ENCODE measurements around the gene NGEF.
A peak's percentile ranks its signal among the peaks of the same experiment; 100 is the strongest.

NGEF gene

DNA sequence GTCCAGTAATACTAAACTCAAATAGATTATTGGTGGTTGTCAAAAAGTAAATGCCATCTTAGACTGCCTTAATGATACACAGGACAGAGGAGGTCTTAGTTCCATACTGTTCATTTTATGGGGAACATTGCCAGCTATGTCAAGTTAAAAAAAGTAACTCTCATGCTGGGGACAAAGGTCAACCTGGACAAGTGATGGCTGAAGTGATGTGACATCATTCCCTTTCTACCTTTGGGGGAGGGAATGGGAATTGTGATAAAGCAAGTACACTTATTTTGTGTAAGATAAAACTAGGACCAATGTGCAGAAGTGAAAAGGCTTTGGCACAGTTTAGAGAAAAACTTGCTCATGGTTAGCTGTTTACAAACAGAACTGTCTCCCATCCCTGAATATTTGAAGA is 167.0 kb downstream of the NGEF start:
- DNase-seq = no peak

- peak in 14 of 56 donors; percentile 8 to 67 (median 31) for DNase-seq
Observed at GRCh38 chr2:232843834-232844233, 169.2 kb downstream of the NGEF start.

GRCh38 chr2:232842689-232843088 is 170.4 kb downstream of the NGEF start:
- peak in 5 of 56 donors; percentile 4 to 15 (median 8) for DNase-seq

- DNase-seq = peak in 13 of 56 donors; percentile 3 to 49 (median 18)
Observed at GRCh38 chr2:232839411-232840079, 173.5 kb downstream of the NGEF start.

DNA sequence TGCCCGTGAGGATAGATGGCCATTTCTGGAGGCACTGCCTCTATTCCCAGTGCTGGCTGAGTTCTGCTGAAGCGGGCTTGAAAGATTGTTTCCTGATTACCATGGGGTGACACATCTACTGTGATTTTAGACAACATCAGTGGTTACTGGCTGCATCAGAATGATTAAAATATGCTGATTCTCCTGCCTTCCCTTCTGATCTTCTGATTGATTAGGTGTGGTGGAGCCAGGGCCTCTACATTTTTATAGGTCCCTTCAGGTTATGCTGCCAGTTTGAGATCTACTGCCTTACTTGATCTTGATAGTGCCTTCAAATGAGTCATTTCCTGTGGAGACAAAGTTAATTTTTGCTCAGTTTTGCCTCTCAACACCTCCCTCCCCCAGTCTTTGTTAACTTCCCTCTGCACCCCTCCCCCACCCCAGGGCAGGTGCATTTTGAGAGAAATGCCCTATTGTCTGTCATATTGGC is 174.6 kb downstream of the NGEF start:
- DNase-seq = no peak

GRCh38 chr2:232836934-232837333 is 176.1 kb downstream of the NGEF start:
- no peak for DNase-seq

DNA sequence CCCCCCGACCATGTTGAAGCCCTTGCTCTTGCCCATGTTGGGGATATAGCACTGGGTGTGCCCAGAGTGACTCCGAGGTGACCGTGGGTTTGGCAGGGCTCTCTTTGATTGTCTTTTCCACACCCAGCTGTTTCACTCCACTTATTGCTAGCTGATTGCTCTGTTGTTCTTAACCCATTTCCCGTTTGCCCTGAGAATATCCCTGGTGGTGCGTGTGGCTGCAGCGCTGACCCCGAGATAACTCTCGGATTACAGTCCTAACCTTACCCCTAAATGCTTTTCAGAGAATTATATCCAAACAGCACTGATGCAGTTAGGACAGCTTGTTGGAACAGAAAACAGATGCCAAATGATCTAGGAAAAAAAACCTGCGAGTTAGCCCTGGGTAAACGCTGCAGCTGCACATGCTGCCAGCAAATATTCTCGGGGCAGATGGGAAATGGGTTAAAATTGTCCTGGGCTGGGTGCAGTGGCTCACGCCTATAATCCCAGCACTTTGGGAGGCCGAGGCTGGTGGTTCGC is 177.3 kb downstream of the NGEF start:
- DNase-seq = no peak

GRCh38 chr2:232833830-232834229 is 179.2 kb downstream of the NGEF start:
- peak in 1 of 56 donors; percentile 4 for DNase-seq

- no peak for DNase-seq
Observed at GRCh38 chr2:232831496-232831895, 181.6 kb downstream of the NGEF start.

DNA sequence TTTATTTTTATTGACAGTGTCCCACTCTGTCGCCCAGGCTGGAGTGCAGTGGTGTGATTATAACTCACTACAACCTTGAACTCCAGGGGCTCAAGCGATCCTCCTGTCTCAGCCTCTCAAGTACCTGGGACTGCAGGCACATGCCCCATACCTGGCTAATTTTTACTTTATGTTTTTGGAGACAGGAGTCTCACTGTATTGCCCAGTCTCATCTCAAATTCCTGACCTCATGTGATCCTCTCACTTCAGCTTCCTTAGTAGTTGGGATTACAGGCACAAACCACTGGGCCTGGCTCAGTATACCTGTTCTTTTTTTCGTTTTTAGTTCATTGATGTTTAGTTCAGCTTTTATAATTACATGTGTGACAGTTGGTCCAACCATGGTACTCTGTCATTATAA is 183.1 kb downstream of the NGEF start:
- DNase-seq = no peak

Measured in nucleus accumbens (tissue), 56 donors.